BJ (cell line): Measurements from ENCODE around the gene CCND3. TPM values are rescaled to one million over a fixed set of nuclear protein-coding genes. Genes with fewer than 3 reads are reported as not detected.

Experiments
- CTCF ChIA-PET: fragments of 350-600 bp; formaldehyde crosslinking; extraction: SDS; loops from one replicate; lab custom pipeline; 2021; ENCODE audit warnings: antibody characterized with exemption, inconsistent platforms; lab: Yijun Ruan, JAX
- POLR2A ChIA-PET: fragments of 300-600 bp; sonication (Branson Sonifier 250); formaldehyde crosslinking; extraction: SDS; loops from one replicate; lab custom pipeline; 2021; ENCODE audit warnings: antibody characterized with exemption; lab: Charles Lee
- DNase-seq: peaks from one replicate; pipeline ENCODE4 v3.0.0-alpha.2; 2011; ENCODE audit warnings: low read depth
- H3K27me3 ChIP-seq: 2 replicates; pipeline ENCODE4 v1.6.0; 2011; ENCODE audit warnings: low read length; ENCODE audit not compliant: control insufficient read depth, insufficient read depth
- H3K36me3 ChIP-seq: 2 replicates; pipeline ENCODE4 v1.5.1; 2011; ENCODE audit warnings: low read length; ENCODE audit not compliant: control insufficient read depth, insufficient read depth
- H3K4me3 ChIP-seq: 2 replicates; pipeline ENCODE4 v1.5.1; 2011; ENCODE audit warnings: low read depth, mild to moderate bottlenecking, control low read depth, low read length
- CTCF ChIP-seq: IDR thresholded peaks from 2 replicates; pipeline ENCODE4 v1.5.1; 2011; ENCODE audit warnings: low read depth, mild to moderate bottlenecking, control low read depth, inconsistent platforms, low read length, moderate library complexity; ENCODE audit not compliant: insufficient read depth
- polyA plus RNA-seq: library from polyadenylated mRNA; depleted of rRNA; stranded (reverse); fragments of >200 nt; gene quantifications from 2 replicates; pipeline ENCODE4 v1.2.3, GENCODE V29; 2011

CCND3 gene
- polyA plus RNA-seq, 1 experiment = 38.5 TPM

- no peaks in the 10 kb centered on the region for H3K27me3 ChIP-seq
These were observed 46.0 kb downstream of the CCND3 start, which contains the start of gene USP49 for GRCh38 chr6:41895300-41896233. Gene USP49 (minus strand): TSS chr6:41895375. CDS start chr6:41806983, 88,392 bp downstream.

GRCh38 chr6:41894366-41895299 lies 47.0 kb downstream of the CCND3 start:
- CTCF ChIA-PET = interaction anchor here (1.1 to 1.7 kb wide), 3 partner anchors 26 to 93 kb away, joined by 3 read pairs; partner anchors contain the start of gene MED20
- no peak for DNase-seq
- no peaks in the 10 kb centered on the region for H3K36me3 ChIP-seq
- H3K4me3 ChIP-seq = peak overlapping the region; percentile 65
- TF ChIP-seq CTCF = no peak
- H3K27me3 ChIP-seq = no peaks in the 10 kb centered on the region
- POLR2A ChIA-PET = no interaction called here

More at GRCh38 chr6:41895300-41896233, 46.0 kb downstream of the CCND3 start, which contains the start of gene USP49:
- DNase-seq = peak; percentile 25
- ChIA-PET CTCF (interaction anchor here (1.1 to 1.7 kb wide), 3 partner anchors 25 to 94 kb away, joined by 3 read pairs; partner anchors contain the start of gene MED20), POLR2A (no interaction called here)
- no peak for TF ChIP-seq CTCF
- Histone ChIP-seq H3K4me3 (peak within 1 kb of the TSS; percentile 65), H3K36me3 (peaks cover 2% of the 10 kb centered on the region; the same call in 1 of the 2 replicates)

GRCh38 chr6:41892921-41893564 lies 48.6 kb downstream of the CCND3 start:
- no peak for TF ChIP-seq CTCF
- no peak overlapping the region for H3K4me3 ChIP-seq
- DNase-seq = no peak
- no peaks in the 10 kb centered on the region for H3K27me3 ChIP-seq
- no peaks in the 10 kb centered on the region for H3K36me3 ChIP-seq
- ChIA-PET POLR2A (no interaction called here), CTCF (interaction anchor here (0.7 kb wide), 1 partner anchor 44 kb away, joined by 3 read pairs; no protein-coding TSS in a partner anchor)

GRCh38 chr6:41887331-41887751 lies 54.3 kb downstream of the CCND3 start:
- Histone ChIP-seq H3K27me3 (no peaks in the 10 kb centered on the region), H3K4me3 (no peak overlapping the region), H3K36me3 (no peaks in the 10 kb centered on the region; the same call in 1 of the 2 replicates)
- ChIA-PET CTCF (interaction anchor here (0.8 to 1.1 kb wide), 4 partner anchors 8 to 153 kb away, joined by 3 to 5 read pairs (median 3); no protein-coding TSS in a partner anchor), POLR2A (no interaction called here)
- DNase-seq = no peak
- TF ChIP-seq CTCF = no peak
